Raji (cell line): Measurements from ENCODE around the gene TLR8.

Experiments
- POLR2A ChIP-seq: IDR thresholded peaks from 2 replicates; pipeline ENCODE4 v1.6.1; 2011; ENCODE audit warnings: low read depth, low read length, control low read depth; ENCODE audit not compliant: insufficient read depth

The TLR8 gene

GRCh38 chrX:12967711-12968465 is 61.5 kb downstream of the TLR8 start:
- TF ChIP-seq POLR2A = no peak

DNA sequence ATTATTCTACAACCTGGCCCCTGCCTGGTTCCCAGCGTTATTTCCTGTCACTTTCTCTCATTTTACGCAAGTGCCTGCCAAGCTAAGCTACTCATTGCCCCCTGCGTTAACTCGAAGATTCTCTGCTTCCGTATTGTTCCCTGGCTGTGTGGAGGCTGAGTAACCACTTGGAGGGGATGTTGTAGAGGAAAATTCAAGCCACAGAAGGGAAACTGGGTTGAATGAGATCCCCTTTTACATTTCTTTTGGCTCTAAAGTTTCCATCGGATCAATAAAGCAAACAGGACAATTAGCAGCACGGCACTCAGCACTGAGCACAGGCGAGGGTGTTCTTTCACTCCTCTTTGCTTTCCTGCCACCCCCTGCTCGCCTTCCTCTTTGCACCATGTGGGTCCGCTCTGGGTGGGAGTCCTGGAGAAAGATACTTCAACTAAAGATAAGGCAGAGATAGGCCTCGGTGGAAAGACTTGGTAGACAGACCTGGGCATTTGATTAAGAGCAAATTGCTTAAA is 64.3 kb downstream of the TLR8 start:
- TF ChIP-seq POLR2A = no peak

DNA sequence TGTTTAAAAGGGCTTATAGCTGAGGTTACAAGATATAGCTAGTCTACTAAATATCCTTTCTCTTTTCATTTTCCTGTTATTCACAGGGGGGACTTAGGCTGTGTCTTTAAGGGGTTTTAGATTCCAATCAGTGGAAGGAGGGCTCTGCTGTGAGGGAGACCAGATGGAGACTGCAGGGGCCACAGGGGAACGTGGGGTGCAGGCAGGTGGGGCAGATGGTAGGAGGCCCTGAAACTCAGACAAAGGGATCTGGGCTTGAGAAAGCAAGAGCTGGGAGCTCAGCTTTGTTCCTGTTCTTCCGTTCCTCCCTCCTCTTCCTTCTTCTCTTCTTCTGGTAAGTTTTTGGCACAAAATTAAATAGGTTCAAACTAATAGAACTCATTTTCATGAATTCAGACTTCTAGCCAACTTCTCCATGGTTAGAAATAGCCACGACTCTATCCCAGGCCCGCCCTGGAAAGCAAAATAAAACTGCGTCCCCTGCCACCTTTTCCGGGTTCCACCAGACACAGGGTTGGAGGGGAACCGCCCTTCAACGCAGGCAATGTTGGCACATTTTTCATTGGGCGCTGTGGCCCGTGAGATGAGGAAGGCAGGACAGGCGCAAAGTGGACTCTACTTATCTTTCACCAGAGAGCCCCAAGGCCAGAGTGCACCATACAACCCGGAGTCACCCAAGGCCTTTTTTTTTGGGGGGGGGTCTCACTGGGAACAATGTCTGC is 65.0 kb downstream of the TLR8 start:
- no peak for TF ChIP-seq POLR2A

- no peak for TF ChIP-seq POLR2A
Measured at GRCh38 chrX:12972243-12972642, 65.8 kb downstream of the TLR8 start.
